ENCODE measurements around the gene DPH2. TPM values are rescaled to one million over a fixed set of nuclear protein-coding genes. Genes with fewer than 3 reads are reported as not detected.
A peak's percentile ranks its signal among the peaks of the same experiment; 100 is the strongest.

The DPH2 gene
- total and polyA plus RNA-seq, 5 donors, result 10.7 to 19.0 (median 14.3) TPM

DNA sequence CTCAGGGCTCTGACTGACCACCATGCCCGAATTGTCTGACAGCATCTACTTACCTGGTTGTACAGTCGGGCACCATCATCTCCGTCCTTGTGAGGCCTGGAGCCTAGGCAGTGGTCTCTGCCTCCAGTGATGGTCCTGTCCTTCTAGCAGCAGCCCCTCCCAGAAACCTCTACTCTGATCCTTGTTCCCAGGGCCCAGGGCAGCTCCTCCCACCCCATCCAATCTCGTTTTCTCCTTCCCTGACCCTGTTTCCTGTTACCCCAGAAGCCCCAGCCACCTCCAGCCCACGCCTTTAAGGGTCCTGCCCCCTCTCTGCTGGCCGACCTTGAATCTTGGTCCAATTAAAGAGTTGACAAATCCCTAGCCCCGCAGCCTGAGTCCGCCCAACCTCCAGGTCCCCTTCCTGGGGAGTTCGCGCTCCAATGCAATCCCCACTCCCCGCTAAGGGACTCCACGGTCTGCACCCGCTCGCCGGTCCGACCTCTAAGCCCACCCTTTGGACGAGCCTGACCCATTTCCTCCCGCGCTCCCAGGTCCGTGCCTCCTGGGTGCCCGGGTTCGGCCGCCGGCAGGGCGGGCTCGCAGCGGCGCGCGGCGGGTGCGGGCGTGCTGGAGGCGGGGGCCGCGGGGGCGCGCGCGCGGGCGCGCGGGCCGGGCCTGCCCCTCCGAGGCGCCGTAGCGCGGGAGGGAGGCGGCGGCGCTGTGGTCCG lies 8.9 kb downstream of the DPH2 start, which contains the start of gene B4GALT2:
B4GALT2 (plus strand) TSS at position 660 of the 710 bp plus-strand sequence. CDS start 1,951 bp downstream, outside the sequence.
- ATAC-seq, result no peak
- intact Hi-C loops (cut with DNase I), result no loop called here
- no peaks in the 10 kb centered on the region for H3K9me3 ChIP-seq (ENCODE audit: control insufficient read depth, low read length)
- peaks cover 2% of the 10 kb centered on the region for H3K4me1 ChIP-seq (ENCODE audit: control insufficient read depth, insufficient read depth, low read length)
- DNase-seq, result peak; percentile 57 to 84 (median 84)
- no peaks in the 10 kb centered on the region for H3K27me3 ChIP-seq (ENCODE audit: control insufficient read depth, insufficient read depth)
- WGBS, result 5% methylated on average over 51 of the region's 54 CpGs
- H3K4me3 ChIP-seq (ENCODE audit: low read length), result peak within 1 kb of the TSS; percentile 82
- H3K27ac ChIP-seq (ENCODE audit: low read length), result no peak within 1 kb of the TSS

DNA sequence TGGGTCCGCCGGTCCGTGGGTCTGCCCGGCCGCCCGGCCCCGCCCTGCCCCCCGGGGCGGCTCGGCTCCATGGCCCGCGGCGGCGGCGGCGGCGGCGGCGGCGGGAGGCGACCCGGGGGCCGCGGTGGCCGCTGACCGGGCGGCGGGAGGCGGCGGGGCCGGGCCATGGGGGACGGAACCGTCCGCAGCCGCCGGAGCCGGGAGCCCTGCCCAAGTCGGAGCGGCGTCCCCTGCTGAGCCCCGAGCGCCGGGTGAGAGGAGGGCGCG lies 9.4 kb downstream of the DPH2 start:
- peaks cover 2% of the 10 kb centered on the region for H3K4me1 ChIP-seq (ENCODE audit: control insufficient read depth, insufficient read depth, low read length)
- H3K4me3 ChIP-seq (ENCODE audit: low read length), result peak overlapping the region; percentile 82
- H3K9me3 ChIP-seq (ENCODE audit: control insufficient read depth, low read length), result no peaks in the 10 kb centered on the region
- under 1% methylated on average over 45 of the region's 45 CpGs for WGBS
- intact Hi-C loops (cut with DNase I), result no loop called here
- ATAC-seq, result no peak
- no peaks in the 10 kb centered on the region for H3K27me3 ChIP-seq (ENCODE audit: control insufficient read depth, insufficient read depth)
- no peak overlapping the region for H3K27ac ChIP-seq (ENCODE audit: low read length)
- DNase-seq, result no peak

DNA sequence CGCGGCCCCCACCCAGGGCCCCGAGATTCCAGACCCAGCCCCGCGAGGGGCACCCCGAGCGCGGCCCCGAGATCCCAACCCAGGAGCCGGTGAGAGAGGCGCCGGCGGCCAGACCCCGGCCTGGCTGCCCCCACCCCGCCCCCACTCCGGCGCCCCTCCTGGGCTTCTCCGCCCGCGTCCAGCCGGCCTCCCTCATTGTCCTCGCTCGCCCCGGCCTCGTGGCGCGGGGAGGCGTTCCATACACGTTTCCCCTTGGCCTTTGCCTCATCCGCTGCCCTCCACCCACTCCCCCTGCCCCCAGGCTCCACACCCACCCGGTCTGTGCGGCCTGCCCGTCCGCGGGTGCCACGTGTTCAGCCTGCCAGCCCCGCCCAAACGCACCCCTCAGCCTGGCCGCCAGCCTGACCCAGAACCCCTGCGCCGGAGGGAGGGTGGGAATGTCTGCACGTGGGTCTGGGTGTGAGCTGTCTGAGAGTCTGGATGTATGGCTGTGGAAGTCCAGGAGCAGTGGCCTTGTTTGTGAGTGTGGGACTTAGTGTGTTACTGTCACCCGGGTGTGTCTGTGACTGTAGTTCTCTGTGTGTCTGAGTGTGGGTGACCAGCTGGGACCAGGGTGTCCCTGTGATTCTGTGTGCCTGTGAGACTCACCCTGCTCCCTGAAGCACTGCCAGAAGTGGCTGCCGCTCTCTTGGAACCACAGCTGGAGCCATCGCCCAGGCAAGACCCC lies 9.9 kb downstream of the DPH2 start:
- intact Hi-C loops (cut with DNase I), result no loop called here
- Histone ChIP-seq H3K4me1 (ENCODE audit: control insufficient read depth, insufficient read depth, low read length) (peaks cover 2% of the 10 kb centered on the region), H3K9me3 (ENCODE audit: control insufficient read depth, low read length) (no peaks in the 10 kb centered on the region), H3K27ac (ENCODE audit: low read length) (no peak overlapping the region), H3K27me3 (ENCODE audit: control insufficient read depth, insufficient read depth) (no peaks in the 10 kb centered on the region), H3K4me3 (ENCODE audit: low read length) (peak overlapping the region; percentile 82)
- DNase-seq, result peak; percentile 77 to 83 (median 83)
- 2% methylated on average over 45 of the region's 45 CpGs for WGBS
- peak; percentile 40 to 54 for ATAC-seq

DNA sequence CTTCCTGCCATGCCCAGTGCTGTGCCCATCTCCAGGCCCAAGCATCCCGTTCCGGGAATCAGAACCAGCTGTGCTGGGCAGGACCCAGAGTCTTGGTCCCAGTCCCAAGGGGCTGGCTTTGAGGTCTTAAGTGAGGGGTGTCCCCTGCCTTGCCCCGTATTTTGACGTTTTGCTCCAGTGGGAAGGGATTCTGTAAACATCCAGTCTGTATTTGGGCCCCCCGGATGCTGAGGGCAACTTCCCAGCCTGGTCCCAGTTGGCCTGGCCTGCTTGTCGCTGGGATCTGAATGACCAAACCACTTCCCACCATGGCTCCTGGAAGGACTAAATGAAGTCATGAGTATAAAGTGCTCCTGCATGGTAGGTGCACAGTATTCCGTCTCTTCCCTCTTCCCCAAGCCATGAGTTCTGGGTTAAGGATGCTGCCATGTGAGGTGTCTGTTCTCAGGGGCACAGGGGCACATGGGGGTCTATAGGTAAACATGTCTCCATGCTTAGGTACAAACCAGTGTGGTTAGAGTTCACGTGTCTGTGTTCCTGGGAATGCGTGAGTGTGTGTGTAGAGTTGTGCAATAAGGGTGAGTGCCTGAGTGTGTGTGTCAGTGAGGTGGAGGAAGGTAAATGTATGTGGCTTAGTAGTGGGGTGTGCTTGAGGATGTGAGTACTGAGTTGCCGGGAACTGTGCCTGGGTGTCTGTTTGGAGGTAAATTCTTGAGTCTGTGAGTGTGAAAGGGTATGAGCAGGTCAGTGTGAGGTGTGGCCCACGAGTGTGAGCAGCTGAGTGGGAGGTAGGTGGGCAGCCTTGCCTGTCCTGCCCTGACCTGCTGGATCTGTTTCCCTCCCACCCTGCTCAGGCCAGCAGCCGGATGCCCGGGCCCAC lies 10.7 kb downstream of the DPH2 start:
- intact Hi-C loops (cut with DNase I), result no loop called here
- H3K4me1 ChIP-seq (ENCODE audit: control insufficient read depth, insufficient read depth, low read length), result peaks cover 2% of the 10 kb centered on the region
- peak overlapping the region; percentile 82 for H3K4me3 ChIP-seq (ENCODE audit: low read length)
- H3K27me3 ChIP-seq (ENCODE audit: control insufficient read depth, insufficient read depth), result no peaks in the 10 kb centered on the region
- no peak overlapping the region for H3K27ac ChIP-seq (ENCODE audit: low read length)
- ATAC-seq (no peak), DNase-seq (peak in 1 of 3 donors; percentile 47)
- no peaks in the 10 kb centered on the region for H3K9me3 ChIP-seq (ENCODE audit: control insufficient read depth, low read length)
- 61% methylated on average over 13 of the region's 13 CpGs for WGBS

DNA sequence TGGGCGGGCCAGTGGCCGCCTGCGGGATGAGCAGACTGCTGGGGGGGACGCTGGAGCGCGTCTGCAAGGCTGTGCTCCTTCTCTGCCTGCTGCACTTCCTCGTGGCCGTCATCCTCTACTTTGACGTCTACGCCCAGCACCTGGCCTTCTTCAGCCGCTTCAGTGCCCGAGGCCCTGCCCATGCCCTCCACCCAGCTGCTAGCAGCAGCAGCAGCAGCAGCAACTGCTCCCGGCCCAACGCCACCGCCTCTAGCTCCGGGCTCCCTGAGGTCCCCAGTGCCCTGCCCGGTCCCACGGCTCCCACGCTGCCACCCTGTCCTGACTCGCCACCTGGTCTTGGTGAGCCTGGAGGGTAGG lies 11.3 kb downstream of the DPH2 start:
- 88% methylated on average over 20 of the region's 20 CpGs for WGBS
- no peak for ATAC-seq
- Histone ChIP-seq H3K9me3 (ENCODE audit: control insufficient read depth, low read length) (no peaks in the 10 kb centered on the region), H3K27ac (ENCODE audit: low read length) (no peak overlapping the region), H3K4me3 (ENCODE audit: low read length) (no peak overlapping the region), H3K4me1 (ENCODE audit: control insufficient read depth, insufficient read depth, low read length) (peaks cover 2% of the 10 kb centered on the region), H3K27me3 (ENCODE audit: control insufficient read depth, insufficient read depth) (no peaks in the 10 kb centered on the region)
- peak in 1 of 3 donors; percentile 51 for DNase-seq
- intact Hi-C loops (cut with DNase I), result no loop called here

DNA sequence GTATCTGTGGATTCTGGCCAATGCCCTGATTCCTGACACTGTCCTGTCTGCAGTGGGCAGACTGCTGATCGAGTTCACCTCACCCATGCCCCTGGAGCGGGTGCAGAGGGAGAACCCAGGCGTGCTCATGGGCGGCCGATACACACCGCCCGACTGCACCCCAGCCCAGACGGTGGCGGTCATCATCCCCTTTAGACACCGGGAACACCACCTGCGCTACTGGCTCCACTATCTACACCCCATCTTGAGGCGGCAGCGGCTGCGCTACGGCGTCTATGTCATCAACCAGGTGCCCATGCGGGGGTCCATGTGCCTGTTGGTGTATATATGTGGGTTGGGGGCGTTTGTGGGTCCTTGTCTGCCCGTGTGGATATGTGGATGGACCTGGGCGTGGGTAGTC lies 11.8 kb downstream of the DPH2 start:
- Histone ChIP-seq H3K4me3 (ENCODE audit: low read length) (no peak overlapping the region), H3K9me3 (ENCODE audit: control insufficient read depth, low read length) (no peaks in the 10 kb centered on the region), H3K27me3 (ENCODE audit: control insufficient read depth, insufficient read depth) (no peaks in the 10 kb centered on the region), H3K27ac (ENCODE audit: low read length) (no peak overlapping the region), H3K4me1 (ENCODE audit: control insufficient read depth, insufficient read depth, low read length) (peaks cover 2% of the 10 kb centered on the region)
- WGBS, result 95% methylated on average over 20 of the region's 20 CpGs
- intact Hi-C loops (cut with DNase I), result no loop called here
- DNase-seq, result peak in 1 of 3 donors; percentile 41
- ATAC-seq, result no peak

DNA sequence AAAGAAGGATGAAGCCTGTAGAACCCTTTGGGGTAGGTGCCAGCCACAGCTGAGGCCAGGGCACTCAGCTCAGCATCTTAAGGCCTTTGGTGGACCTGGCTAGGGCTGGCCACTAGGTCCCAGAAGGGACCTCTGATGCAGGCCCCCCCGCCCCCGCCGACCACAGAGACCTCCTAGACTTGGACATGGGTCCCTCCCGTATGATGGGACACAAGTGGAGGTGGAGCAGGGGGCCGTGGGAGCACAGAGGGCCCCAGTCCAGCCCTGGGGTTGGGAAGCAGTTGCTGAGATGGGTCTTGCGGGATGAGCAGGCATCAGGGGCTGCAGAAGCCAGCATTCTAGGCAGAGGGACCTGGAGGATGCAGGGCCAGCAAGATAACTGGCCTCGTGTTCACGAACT lies 12.4 kb downstream of the DPH2 start:
- Histone ChIP-seq H3K4me3 (ENCODE audit: low read length) (no peak overlapping the region), H3K4me1 (ENCODE audit: control insufficient read depth, insufficient read depth, low read length) (peaks cover 2% of the 10 kb centered on the region), H3K9me3 (ENCODE audit: control insufficient read depth, low read length) (no peaks in the 10 kb centered on the region), H3K27ac (ENCODE audit: low read length) (no peak overlapping the region), H3K27me3 (ENCODE audit: control insufficient read depth, insufficient read depth) (no peaks in the 10 kb centered on the region)
- WGBS, result 93% methylated on average over 8 of the region's 8 CpGs
- DNase-seq (peak in 1 of 3 donors; percentile 41), ATAC-seq (no peak)
- intact Hi-C loops (cut with DNase I), result no loop called here

DNA sequence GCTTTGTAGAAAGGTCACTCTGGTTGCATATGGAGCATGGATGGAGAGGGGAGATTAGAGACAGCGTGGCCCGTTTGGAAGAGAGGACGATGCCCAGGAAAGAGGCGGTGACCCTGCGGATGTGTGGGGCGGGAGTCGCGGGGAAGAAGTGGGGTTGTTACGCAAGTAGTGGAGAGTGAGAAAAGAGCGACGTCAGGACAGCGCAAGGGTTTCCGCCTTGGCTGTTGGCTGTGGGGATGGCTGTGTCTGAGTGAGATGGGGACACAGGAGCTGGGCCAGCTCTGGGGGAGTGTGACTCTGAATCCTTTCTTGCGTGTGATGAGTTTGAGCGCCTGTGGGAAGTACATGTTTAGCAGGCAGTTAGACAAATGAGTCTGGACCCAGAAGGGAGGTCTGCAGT lies 13.0 kb downstream of the DPH2 start:
- Histone ChIP-seq H3K4me3 (ENCODE audit: low read length) (no peak overlapping the region), H3K27me3 (ENCODE audit: control insufficient read depth, insufficient read depth) (no peaks in the 10 kb centered on the region), H3K4me1 (ENCODE audit: control insufficient read depth, insufficient read depth, low read length) (peaks cover 2% of the 10 kb centered on the region), H3K9me3 (ENCODE audit: control insufficient read depth, low read length) (no peaks in the 10 kb centered on the region), H3K27ac (ENCODE audit: low read length) (no peak overlapping the region)
- DNase-seq (peak in 1 of 3 donors; percentile 50), ATAC-seq (no peak)
- intact Hi-C loops (cut with DNase I), result no loop called here
- 77% methylated on average over 15 of the region's 15 CpGs for WGBS

DNA sequence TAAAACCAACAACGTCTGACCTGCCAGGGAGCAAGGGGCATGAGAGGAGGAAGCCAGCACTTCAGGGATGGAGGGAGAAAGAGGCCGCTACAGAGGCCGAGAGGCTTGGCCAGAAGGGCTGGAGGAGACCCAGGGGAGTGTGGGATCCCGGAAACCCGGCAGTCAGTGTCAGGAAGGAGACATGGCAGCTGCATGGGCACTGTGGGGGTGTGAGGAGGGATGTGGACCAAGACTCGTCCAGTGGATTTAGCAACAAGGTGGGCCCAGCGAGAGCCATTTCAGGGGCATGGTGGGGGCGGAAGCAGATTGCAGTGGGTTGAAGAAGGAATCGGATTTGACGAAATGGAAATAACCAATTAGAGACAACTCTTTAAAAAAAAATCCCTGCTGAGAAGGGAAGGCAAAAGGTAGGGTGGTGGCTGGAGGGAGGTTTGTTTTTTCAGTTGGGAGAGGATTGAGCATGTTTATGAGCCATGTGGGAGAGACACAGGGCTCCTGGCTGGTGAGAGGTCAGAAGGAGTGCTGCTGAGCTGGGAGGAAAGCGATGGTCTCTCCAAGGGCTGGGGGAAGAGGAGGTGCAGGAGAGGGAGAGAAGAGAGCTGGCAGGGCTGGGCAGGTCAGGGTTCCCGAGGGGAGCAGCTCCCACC lies 13.6 kb downstream of the DPH2 start:
- no peak overlapping the region for H3K27ac ChIP-seq (ENCODE audit: low read length)
- H3K9me3 ChIP-seq (ENCODE audit: control insufficient read depth, low read length), result no peaks in the 10 kb centered on the region
- H3K4me1 ChIP-seq (ENCODE audit: control insufficient read depth, insufficient read depth, low read length), result peaks cover 2% of the 10 kb centered on the region
- no peak overlapping the region for H3K4me3 ChIP-seq (ENCODE audit: low read length)
- ATAC-seq (no peak), DNase-seq (peak in 1 of 3 donors; percentile 47)
- 79% methylated on average over 12 of the region's 12 CpGs for WGBS
- intact Hi-C loops (cut with DNase I), result no loop called here
- no peaks in the 10 kb centered on the region for H3K27me3 ChIP-seq (ENCODE audit: control insufficient read depth, insufficient read depth)

DNA sequence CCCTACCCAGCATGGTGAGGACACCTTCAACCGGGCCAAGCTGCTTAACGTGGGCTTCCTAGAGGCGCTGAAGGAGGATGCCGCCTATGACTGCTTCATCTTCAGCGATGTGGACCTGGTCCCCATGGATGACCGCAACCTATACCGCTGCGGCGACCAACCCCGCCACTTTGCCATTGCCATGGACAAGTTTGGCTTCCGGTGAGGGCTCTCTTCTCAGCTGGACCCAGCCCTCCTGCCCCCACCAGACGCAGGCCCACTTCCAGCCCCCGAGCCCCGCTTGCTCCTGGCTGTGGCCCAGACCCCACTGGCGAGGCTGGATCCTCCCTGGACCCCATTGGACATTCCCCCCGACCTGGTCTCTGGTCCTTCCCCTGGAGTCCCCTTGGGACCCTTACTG lies 15.0 kb downstream of the DPH2 start:
- no peak overlapping the region for H3K4me3 ChIP-seq (ENCODE audit: low read length)
- H3K27me3 ChIP-seq (ENCODE audit: control insufficient read depth, insufficient read depth), result no peaks in the 10 kb centered on the region
- ATAC-seq (no peak), DNase-seq (no peak)
- WGBS, result 93% methylated on average over 16 of the region's 16 CpGs
- peaks cover 2% of the 10 kb centered on the region for H3K4me1 ChIP-seq (ENCODE audit: control insufficient read depth, insufficient read depth, low read length)
- H3K9me3 ChIP-seq (ENCODE audit: control insufficient read depth, low read length), result no peaks in the 10 kb centered on the region
- H3K27ac ChIP-seq (ENCODE audit: low read length), result no peak overlapping the region
- intact Hi-C loops (cut with DNase I), result no loop called here
